Uterus (tissue), 2 donors: ENCODE measurements around the gene ZNF217.

Experiments
- CTCF ChIP-seq, 4 experiments: fragments of 200-600 bp in 2 of 4; fragments of 450-650 bp in 2 of 4; sonication (generic) in 2 of 4; IDR thresholded peaks; one replicate each; pipeline ENCODE4 v1.5.1; 2016 to 2019; ENCODE audit warnings: antibody characterized with exemption in 4 of 4, mild to moderate bottlenecking in 2 of 4, moderate library complexity in 1 of 4
- POLR2A ChIP-seq, 2 donors: fragments of 450-650 bp; IDR thresholded peaks; one replicate each; pipeline ENCODE4 v1.6.1; 2016; ENCODE audit warnings: antibody characterized with exemption in 2 of 2, mild to moderate bottlenecking in 1 of 2, moderate library complexity in 1 of 2

DNA sequence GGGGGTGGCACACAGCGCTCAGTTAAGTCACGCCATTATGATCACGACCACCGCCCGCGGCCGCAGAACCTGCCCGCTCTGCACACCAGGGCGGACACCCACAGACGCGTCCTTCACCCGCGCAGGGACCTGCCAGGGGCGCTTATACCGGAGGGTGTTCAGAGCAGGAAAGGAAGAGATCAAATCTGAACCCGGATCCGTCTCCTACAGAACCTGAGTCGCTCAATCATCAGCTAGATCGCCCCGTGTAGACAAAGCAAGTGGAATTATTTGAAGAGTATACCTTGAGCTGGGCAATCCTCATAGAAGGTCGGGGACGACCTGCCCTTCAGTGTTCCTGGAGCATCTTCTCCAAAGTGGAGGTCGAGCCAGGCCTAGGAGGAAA is 14.4 kb upstream of the ZNF217 start:
- TF ChIP-seq CTCF (IDR thresholded peaks at IDR 0.05) = no peak
- no peak for TF ChIP-seq POLR2A (IDR thresholded peaks at IDR 0.05)
